Smooth muscle cell (in vitro differentiated cells): Measurements from ENCODE around the gene ZNF710. TPM values are rescaled to one million over a fixed set of nuclear protein-coding genes. Genes with fewer than 3 reads are reported as not detected.

Experiments
- DNase-seq: peaks from one replicate; lab custom pipeline; 2025; ENCODE audit not compliant: unreplicated experiment; lab: John Stamatoyannopoulos, UW
- H2AFZ ChIP-seq: fragments of 200-600 bp; sonication (generic); 2 replicates; pipeline ENCODE4 v1.6.0; 2016; ENCODE audit warnings: antibody characterized with exemption, low read depth, mild to moderate bottlenecking
- H3F3A ChIP-seq: fragments of 200-600 bp; sonication (generic); 2 replicates; pipeline ENCODE4 v1.6.0; 2017; ENCODE audit warnings: antibody characterized with exemption, low read depth
- H3K27ac ChIP-seq: fragments of 200-600 bp; sonication (generic); 2 replicates; pipeline ENCODE4 v1.5.1; 2016; ENCODE audit warnings: low read depth, mild to moderate bottlenecking
- H3K27me3 ChIP-seq: fragments of 200-600 bp; sonication (generic); 2 replicates; pipeline ENCODE4 v1.6.1; 2016; ENCODE audit warnings: low read depth, mild to moderate bottlenecking
- H3K36me3 ChIP-seq: fragments of 200-600 bp; sonication (generic); 2 replicates; pipeline ENCODE4 v1.5.1; 2016; ENCODE audit warnings: low read depth
- H3K4me1 ChIP-seq: fragments of 200-600 bp; sonication (generic); 2 replicates; pipeline ENCODE4 v1.5.1; 2016; ENCODE audit warnings: low read depth
- H3K4me2 ChIP-seq: fragments of 200-600 bp; sonication (generic); 2 replicates; pipeline ENCODE4 v1.6.0; 2016; ENCODE audit warnings: mild to moderate bottlenecking
- H3K4me3 ChIP-seq: fragments of 200-600 bp; sonication (generic); 2 replicates; pipeline ENCODE4 v1.5.1; 2016; ENCODE audit warnings: mild to moderate bottlenecking
- H3K79me2 ChIP-seq: fragments of 200-600 bp; sonication (generic); 2 replicates; pipeline ENCODE4 v1.6.0; 2016; ENCODE audit warnings: low read depth, mild to moderate bottlenecking
- H3K9ac ChIP-seq: fragments of 200-600 bp; sonication (generic); 2 replicates; pipeline ENCODE4 v1.6.0; 2016; ENCODE audit warnings: low read depth
- H3K9me3 ChIP-seq: fragments of 200-600 bp; sonication (generic); replicated peaks from 2 replicates; pipeline ENCODE4 v1.5.1; 2016; ENCODE audit warnings: low read depth
- H4K20me1 ChIP-seq: fragments of 200-600 bp; sonication (generic); 2 replicates; pipeline ENCODE4 v1.6.0; 2016; ENCODE audit warnings: low read depth
- WGBS: methylation state at CpG from one replicate; pipeline ENCODE4 v1.1.7; 2016; ENCODE audit warnings: low lambda C conversion rate; 5-methylcytosine and 5-hydroxymethylcytosine counted together
- polyA plus RNA-seq: library from polyadenylated mRNA; unstranded; fragments of >200 nt; fragmentation: Nextera tagmentation; extraction: Ambion mirVana; gene quantifications from 2 replicates; pipeline ENCODE4 v1.2.1, GENCODE V29; 2016
- total RNA-seq: library from RNA; depleted of rRNA; stranded (reverse); fragments of >200 nt; gene quantifications from 2 replicates; pipeline ENCODE4 v1.2.3, GENCODE V29; 2014
- TF ChIP-seq, protein P1 (sequence below): fragments of 200-600 bp; sonication (generic); IDR thresholded peaks from 2 replicates; pipeline ENCODE4 v1.5.1; 2017; ENCODE audit warnings: borderline replicate concordance, mild to moderate bottlenecking, antibody characterized with exemption; ENCODE audit not compliant: insufficient read depth, poor library complexity, severe bottlenecking

Gene ZNF710
- total and polyA plus RNA-seq, 2 experiments from 2014 or later = 8.6 to 10.4 TPM

GRCh38 chr15:90082140-90082715 is 81.1 kb downstream of the ZNF710 start:
- Histone ChIP-seq H3K36me3 (peaks cover 3% of the 10 kb centered on the region), H3K79me2 (no peaks in the 10 kb centered on the region), H3K9me3 (no peaks in the 10 kb centered on the region), H3K9ac (no peak overlapping the region), H3F3A (no peaks in the 10 kb centered on the region), H3K27ac (no peak overlapping the region), H3K4me3 (no peak overlapping the region), H2AFZ (no peak overlapping the region), H3K4me1 (no peaks in the 10 kb centered on the region), H3K27me3 (no peaks in the 10 kb centered on the region), H3K4me2 (no peak overlapping the region), H4K20me1 (peaks cover 8% of the 10 kb centered on the region)
- TF ChIP-seq, protein P1, sequence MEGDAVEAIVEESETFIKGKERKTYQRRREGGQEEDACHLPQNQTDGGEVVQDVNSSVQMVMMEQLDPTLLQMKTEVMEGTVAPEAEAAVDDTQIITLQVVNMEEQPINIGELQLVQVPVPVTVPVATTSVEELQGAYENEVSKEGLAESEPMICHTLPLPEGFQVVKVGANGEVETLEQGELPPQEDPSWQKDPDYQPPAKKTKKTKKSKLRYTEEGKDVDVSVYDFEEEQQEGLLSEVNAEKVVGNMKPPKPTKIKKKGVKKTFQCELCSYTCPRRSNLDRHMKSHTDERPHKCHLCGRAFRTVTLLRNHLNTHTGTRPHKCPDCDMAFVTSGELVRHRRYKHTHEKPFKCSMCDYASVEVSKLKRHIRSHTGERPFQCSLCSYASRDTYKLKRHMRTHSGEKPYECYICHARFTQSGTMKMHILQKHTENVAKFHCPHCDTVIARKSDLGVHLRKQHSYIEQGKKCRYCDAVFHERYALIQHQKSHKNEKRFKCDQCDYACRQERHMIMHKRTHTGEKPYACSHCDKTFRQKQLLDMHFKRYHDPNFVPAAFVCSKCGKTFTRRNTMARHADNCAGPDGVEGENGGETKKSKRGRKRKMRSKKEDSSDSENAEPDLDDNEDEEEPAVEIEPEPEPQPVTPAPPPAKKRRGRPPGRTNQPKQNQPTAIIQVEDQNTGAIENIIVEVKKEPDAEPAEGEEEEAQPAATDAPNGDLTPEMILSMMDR = no peak
- no peak for DNase-seq
- WGBS = 79% methylated on average over 9 of the region's 9 CpGs

- H3K4me1 ChIP-seq = no peaks in the 10 kb centered on the region
- H3K4me2 ChIP-seq = no peak overlapping the region
- peaks cover 17% of the 10 kb centered on the region for H4K20me1 ChIP-seq
- no peak overlapping the region for H3K27ac ChIP-seq
- no peak overlapping the region for H2AFZ ChIP-seq
- H3F3A ChIP-seq = no peaks in the 10 kb centered on the region
- H3K36me3 ChIP-seq = peaks cover 3% of the 10 kb centered on the region
- no peak for DNase-seq
- H3K4me3 ChIP-seq = no peak overlapping the region
- no peak overlapping the region for H3K9ac ChIP-seq
- H3K9me3 ChIP-seq = no peaks in the 10 kb centered on the region
- H3K27me3 ChIP-seq = no peaks in the 10 kb centered on the region
- whole genome bisulfite sequencing = 97% methylated on average over 5 of the region's 5 CpGs
- TF ChIP-seq, protein P1 = no peak
- H3K79me2 ChIP-seq = no peaks in the 10 kb centered on the region
Measured at GRCh38 chr15:90083419-90083818, 82.3 kb downstream of the ZNF710 start.

DNA sequence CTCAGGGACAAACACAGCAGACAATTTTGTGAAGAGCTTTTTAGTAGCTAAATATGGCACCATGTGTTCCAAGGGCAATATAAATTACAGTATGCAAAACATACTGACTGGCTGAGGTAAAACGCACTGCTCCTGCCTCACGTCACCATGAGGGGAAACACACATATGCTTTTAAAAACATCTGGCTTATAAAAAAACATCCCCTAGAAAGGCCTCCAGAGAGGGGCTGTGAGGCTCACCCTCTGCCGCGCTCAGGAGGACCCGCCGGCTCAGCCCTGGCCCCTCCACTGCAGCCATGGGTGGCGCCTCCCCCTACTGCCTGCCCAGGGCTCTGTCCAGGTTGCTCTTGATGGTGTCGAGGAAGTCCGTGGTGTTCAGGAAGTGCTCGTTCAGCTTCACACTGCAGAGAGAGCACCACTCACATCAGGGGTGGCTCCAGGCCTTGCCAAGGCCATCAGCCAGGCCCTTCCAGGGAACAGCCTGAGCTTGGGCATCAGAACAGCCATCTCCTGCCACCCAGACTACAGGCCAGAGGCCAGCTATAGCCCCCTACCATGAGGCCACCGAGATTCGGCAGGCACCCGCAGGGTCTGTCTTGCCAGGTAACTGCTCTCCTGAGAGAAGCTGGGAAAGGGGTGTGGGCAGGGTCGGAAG is 83.0 kb downstream of the ZNF710 start:
- H3K4me3 ChIP-seq = no peak overlapping the region
- H3K4me1 ChIP-seq = no peaks in the 10 kb centered on the region
- H4K20me1 ChIP-seq = peaks cover 19% of the 10 kb centered on the region
- no peak overlapping the region for H2AFZ ChIP-seq
- H3K27me3 ChIP-seq = no peaks in the 10 kb centered on the region
- no peaks in the 10 kb centered on the region for H3F3A ChIP-seq
- no peaks in the 10 kb centered on the region for H3K79me2 ChIP-seq
- TF ChIP-seq, protein P1 = no peak
- H3K27ac ChIP-seq = no peak overlapping the region
- no peak for DNase-seq
- no peak overlapping the region for H3K9ac ChIP-seq
- H3K9me3 ChIP-seq = no peaks in the 10 kb centered on the region
- H3K4me2 ChIP-seq = no peak overlapping the region
- WGBS = 90% methylated on average over 14 of the region's 14 CpGs
- H3K36me3 ChIP-seq = peaks cover 3% of the 10 kb centered on the region

DNA sequence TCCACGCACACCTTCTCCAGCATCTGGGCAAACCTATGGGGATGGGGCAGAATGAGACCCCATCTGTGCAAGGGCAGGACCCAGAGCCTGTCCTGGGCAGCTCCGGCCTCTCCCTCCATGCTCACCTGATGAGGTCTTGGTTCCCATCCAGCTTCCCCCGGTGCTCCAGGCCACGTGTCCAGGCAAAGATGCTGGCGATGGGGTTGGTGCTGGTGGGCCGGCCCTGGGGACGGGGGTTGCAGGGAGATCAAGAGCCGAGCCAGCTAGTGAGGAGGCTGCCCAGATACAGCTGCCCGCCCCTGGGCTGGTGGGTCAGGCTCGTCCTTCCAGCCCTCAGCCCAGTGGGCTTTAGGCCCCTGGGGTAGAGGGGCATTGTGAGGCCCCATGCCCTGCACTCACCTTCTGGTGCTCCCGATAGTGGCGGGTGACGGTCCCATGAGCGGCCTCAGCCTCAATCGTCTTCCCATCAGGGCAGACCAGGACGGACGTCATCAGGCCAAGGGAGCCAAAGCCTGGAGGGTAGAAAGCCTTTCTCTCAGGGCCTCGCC is 83.8 kb downstream of the ZNF710 start:
- no peak overlapping the region for H3K27ac ChIP-seq
- H3K4me2 ChIP-seq = no peak overlapping the region
- H3K36me3 ChIP-seq = peaks cover 3% of the 10 kb centered on the region
- no peaks in the 10 kb centered on the region for H3K9me3 ChIP-seq
- no peak overlapping the region for H3K9ac ChIP-seq
- H3K27me3 ChIP-seq = no peaks in the 10 kb centered on the region
- TF ChIP-seq, protein P1 = no peak
- no peak overlapping the region for H2AFZ ChIP-seq
- no peak for DNase-seq
- H3K4me3 ChIP-seq = no peak overlapping the region
- H3K4me1 ChIP-seq = no peaks in the 10 kb centered on the region
- H4K20me1 ChIP-seq = peaks cover 28% of the 10 kb centered on the region
- no peaks in the 10 kb centered on the region for H3F3A ChIP-seq
- WGBS = 98% methylated on average over 18 of the region's 18 CpGs
- H3K79me2 ChIP-seq = no peaks in the 10 kb centered on the region
